ENCODE measurements around the gene C16orf92.

The C16orf92 gene

GRCh38 chr16:29989111-29989858 is 33.7 kb upstream of the C16orf92 start:
- no peak for DNase-seq

GRCh38 chr16:29990034-29990433 is 33.0 kb upstream of the C16orf92 start:
- no peak for DNase-seq

- no peak for DNase-seq
Observed at GRCh38 chr16:29990883-29991570, 32.0 kb upstream of the C16orf92 start.

GRCh38 chr16:29991571-29991904 is 31.5 kb upstream of the C16orf92 start:
- no peak for DNase-seq

GRCh38 chr16:29992344-29992967 is 30.5 kb upstream of the C16orf92 start:
- DNase-seq = no peak

GRCh38 chr16:29993191-29993902 is 29.7 kb upstream of the C16orf92 start:
- no peak for DNase-seq

GRCh38 chr16:29993903-29994599 is 28.9 kb upstream of the C16orf92 start:
- DNase-seq = no peak

GRCh38 chr16:29994600-29995323 is 28.2 kb upstream of the C16orf92 start:
- DNase-seq = no peak

GRCh38 chr16:29995324-29995910 is 27.6 kb upstream of the C16orf92 start, which contains the start of gene HIRIP3:
HIRIP3 (minus strand) TSS chr16:29995617; CDS start chr16:29995605, 12 bp downstream.
- DNase-seq = peak; percentile 33 to 37

GRCh38 chr16:29995911-29996765 is 26.9 kb upstream of the C16orf92 start, which contains the start of gene INO80E:
INO80E (plus strand) TSS chr16:29996241; CDS start chr16:29996311, 70 bp downstream.
- DNase-seq = peak; percentile 73 to 87

GRCh38 chr16:29996766-29997250 is 26.2 kb upstream of the C16orf92 start:
- no peak for DNase-seq

- no peak for DNase-seq
Observed at GRCh38 chr16:29999605-30000004, 23.4 kb upstream of the C16orf92 start.

GRCh38 chr16:30000735-30001631 is 22.0 kb upstream of the C16orf92 start:
- no peak for DNase-seq

GRCh38 chr16:30002614-30003346 is 20.2 kb upstream of the C16orf92 start:
- no peak for DNase-seq

GRCh38 chr16:30003670-30004423 is 19.2 kb upstream of the C16orf92 start:
- no peak for DNase-seq

- DNase-seq = no peak
Observed at GRCh38 chr16:30004424-30004776, 18.6 kb upstream of the C16orf92 start.

GRCh38 chr16:30004811-30005242 is 18.2 kb upstream of the C16orf92 start:
- DNase-seq = no peak
